Upper lobe of left lung (tissue), 6 donors: ENCODE measurements around the gene BBS1. TPM values are rescaled to one million over a fixed set of nuclear protein-coding genes. Genes with fewer than 3 reads are reported as not detected.
A peak's percentile ranks its signal among the peaks of the same experiment; 100 is the strongest.

Source experiments
- ATAC-seq, 2 donors: fragments of 200-7000 bp; cut with Tn5 transposase; one replicate each; pipeline ENCODE4 v1.9.1; 2022; ENCODE audit warnings: mild to moderate bottlenecking in 2 of 2, moderate library complexity in 2 of 2; ENCODE audit not compliant: low FRiP score in 2 of 2
- DNase-seq, 2 donors: peaks; one replicate each; pipeline ENCODE4 v3.0.0-alpha.2; 2019 to 2020
- H3K27ac ChIP-seq, 4 donors: fragments of 200-600 bp; sonication (generic); one replicate each; pipeline ENCODE4 v1.5.1; 2016 to 2019
- H3K27me3 ChIP-seq, 4 donors: fragments of 200-600 bp; sonication (generic); one replicate each; pipeline ENCODE4 v1.5.1; 2017 to 2019
- H3K36me3 ChIP-seq, 4 donors: fragments of 200-600 bp; sonication (generic); one replicate each; pipeline ENCODE4 v1.5.1; 2016 to 2019
- H3K4me1 ChIP-seq, 4 donors: fragments of 200-600 bp; sonication (generic); one replicate each; pipeline ENCODE4 v1.5.1; 2018 to 2019
- H3K4me3 ChIP-seq, 4 donors: fragments of 200-600 bp; sonication (generic); one replicate each; pipeline ENCODE4 v1.5.1; 2017 to 2019; ENCODE audit warnings: mild to moderate bottlenecking in 2 of 4, moderate library complexity in 1 of 4
- H3K9me3 ChIP-seq, 4 donors: fragments of 200-600 bp; sonication (generic); one replicate each; pipeline ENCODE4 v1.5.1; 2018 to 2019
- EP300 ChIP-seq, 4 donors: sonication (generic); formaldehyde crosslinking; IDR thresholded peaks; one replicate each; pipeline ENCODE4 v1.5.1; 2017; ENCODE audit warnings: antibody characterized with exemption in 4 of 4, control low read depth in 2 of 4
- POLR2A ChIP-seq, 4 donors: fragments of 450-650 bp; IDR thresholded peaks; one replicate each; pipeline ENCODE4 v1.5.1; 2016 to 2017; ENCODE audit warnings: antibody characterized with exemption in 4 of 4, mild to moderate bottlenecking in 2 of 4
- POLR2AphosphoS5 ChIP-seq, 2 donors: sonication (generic); formaldehyde crosslinking; IDR thresholded peaks; one replicate each; pipeline ENCODE4 v1.5.1; 2017; ENCODE audit warnings: antibody characterized with exemption in 2 of 2
- WGBS, 2 donors: methylation state at CpG; one replicate each; pipeline ENCODE4 v1.1.5; 2017 to 2018; 5-methylcytosine and 5-hydroxymethylcytosine counted together
- total RNA-seq, 6 donors: library from RNA; depleted of rRNA in 4 of 6; stranded (reverse); fragments of >200 nt in 4 of 6; gene quantifications; one replicate each; pipeline versions ENCODE4 v1.1.0 to v1.2.1, GENCODE V29; 2016 to 2021
- TF ChIP-seq, protein P1 (sequence below), 6 experiments: fragments of 450-650 bp in 4 of 6; fragments of 200-600 bp in 2 of 6; sonication (generic) in 2 of 6; IDR thresholded peaks; one replicate each; pipeline ENCODE4 v1.5.1; 2016 to 2019; ENCODE audit warnings: antibody characterized with exemption in 6 of 6
- donor health status: DM: no; HTN: no; CAD: no; lungs with moderate emphysema.
- donor health status: DM: no; HTN: yes; CAD: no; lungs with severe emphysema.

Gene BBS1
- total RNA-seq, 6 donors from 2014 or later: 26.0 to 145 (median 44.8) TPM

GRCh38 chr11:66473608-66474515 is 36.6 kb upstream of the BBS1 start:
- WGBS, 2 donors: 87 to 93% methylated on average over 8 to 11 of the region's 20 CpGs
- H3K9me3 ChIP-seq: no peaks in the 10 kb centered on the region
- H3K36me3 ChIP-seq: peaks cover 0 to 46% (median 24%) of the 10 kb centered on the region in 4 donors
- H3K4me3 ChIP-seq: no peak overlapping the region
- no peak overlapping the region for H3K27ac ChIP-seq
- DNase-seq (peak in 1 of 2 donors; percentile 70), ATAC-seq (no peak)
- peaks cover under 1 to 4% (median 1%) of the 10 kb centered on the region in 4 donors for H3K4me1 ChIP-seq
- TF ChIP-seq, protein P1, sequence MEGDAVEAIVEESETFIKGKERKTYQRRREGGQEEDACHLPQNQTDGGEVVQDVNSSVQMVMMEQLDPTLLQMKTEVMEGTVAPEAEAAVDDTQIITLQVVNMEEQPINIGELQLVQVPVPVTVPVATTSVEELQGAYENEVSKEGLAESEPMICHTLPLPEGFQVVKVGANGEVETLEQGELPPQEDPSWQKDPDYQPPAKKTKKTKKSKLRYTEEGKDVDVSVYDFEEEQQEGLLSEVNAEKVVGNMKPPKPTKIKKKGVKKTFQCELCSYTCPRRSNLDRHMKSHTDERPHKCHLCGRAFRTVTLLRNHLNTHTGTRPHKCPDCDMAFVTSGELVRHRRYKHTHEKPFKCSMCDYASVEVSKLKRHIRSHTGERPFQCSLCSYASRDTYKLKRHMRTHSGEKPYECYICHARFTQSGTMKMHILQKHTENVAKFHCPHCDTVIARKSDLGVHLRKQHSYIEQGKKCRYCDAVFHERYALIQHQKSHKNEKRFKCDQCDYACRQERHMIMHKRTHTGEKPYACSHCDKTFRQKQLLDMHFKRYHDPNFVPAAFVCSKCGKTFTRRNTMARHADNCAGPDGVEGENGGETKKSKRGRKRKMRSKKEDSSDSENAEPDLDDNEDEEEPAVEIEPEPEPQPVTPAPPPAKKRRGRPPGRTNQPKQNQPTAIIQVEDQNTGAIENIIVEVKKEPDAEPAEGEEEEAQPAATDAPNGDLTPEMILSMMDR (IDR thresholded peaks at IDR 0.05): no peak
- TF ChIP-seq POLR2AphosphoS5 (IDR thresholded peaks at IDR 0.05): no peak
- no peak for TF ChIP-seq POLR2A (IDR thresholded peaks at IDR 0.05)
- no peak for TF ChIP-seq EP300 (IDR thresholded peaks at IDR 0.05)
- no peaks in the 10 kb centered on the region for H3K27me3 ChIP-seq

- TF ChIP-seq POLR2AphosphoS5 (IDR thresholded peaks at IDR 0.05) (no peak), EP300 (IDR thresholded peaks at IDR 0.05) (no peak), POLR2A (IDR thresholded peaks at IDR 0.05) (no peak)
- TF ChIP-seq, protein P1 (IDR thresholded peaks at IDR 0.05): no peak
- H3K9me3 ChIP-seq: no peaks in the 10 kb centered on the region
- no peak for ATAC-seq
- peak in 1 of 2 donors; percentile 83 for DNase-seq
- no peak overlapping the region for H3K27ac ChIP-seq
- no peak overlapping the region for H3K4me3 ChIP-seq
- 94% methylated on average over 14 to 34 of the region's 44 CpGs for WGBS, 2 donors
- H3K36me3 ChIP-seq: peaks cover 0 to 46% (median 24%) of the 10 kb centered on the region in 4 donors
- no peaks in the 10 kb centered on the region for H3K27me3 ChIP-seq
- peaks cover 5 to 15% (median 10%) of the 10 kb centered on the region in 4 donors for H3K4me1 ChIP-seq
Measured at GRCh38 chr11:66475349-66476172, 34.9 kb upstream of the BBS1 start.

GRCh38 chr11:66476173-66476840 is 34.1 kb upstream of the BBS1 start:
- Histone ChIP-seq H3K36me3 (peaks cover 0 to 43% (median 24%) of the 10 kb centered on the region in 4 donors), H3K4me3 (no peak overlapping the region), H3K27me3 (no peaks in the 10 kb centered on the region), H3K9me3 (no peaks in the 10 kb centered on the region), H3K4me1 (peaks cover 12 to 22% (median 17%) of the 10 kb centered on the region in 4 donors), H3K27ac (no peak overlapping the region)
- 77 to 84% methylated on average over 7 to 9 of the region's 10 CpGs for WGBS, 2 donors
- ATAC-seq (no peak), DNase-seq (peak in 1 of 2 donors; percentile 51)
- TF ChIP-seq POLR2A (IDR thresholded peaks at IDR 0.05): no peak
- TF ChIP-seq POLR2AphosphoS5 (IDR thresholded peaks at IDR 0.05): no peak
- TF ChIP-seq, protein P1 (IDR thresholded peaks at IDR 0.05): no peak
- TF ChIP-seq EP300 (IDR thresholded peaks at IDR 0.05): no peak

DNA sequence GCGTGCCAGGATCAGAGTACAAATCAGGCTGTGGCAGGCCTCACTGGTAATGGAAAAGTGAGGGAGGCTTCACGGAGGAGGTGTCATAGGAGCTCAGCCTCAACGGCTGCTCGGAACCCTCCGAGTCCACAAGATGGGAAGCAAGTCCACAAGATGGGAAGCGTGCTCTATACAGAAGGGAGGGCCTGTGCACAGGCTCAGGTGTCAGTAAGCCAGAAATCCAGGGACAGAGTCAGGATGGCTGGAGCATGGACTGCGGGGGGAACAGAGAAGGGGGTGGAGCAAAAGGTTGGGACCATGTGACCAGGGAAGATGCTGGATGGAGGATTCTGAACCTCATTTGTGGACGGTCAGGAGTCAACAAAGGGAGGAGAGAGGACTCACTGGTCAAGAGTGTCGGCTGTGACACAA is 33.6 kb upstream of the BBS1 start:
- TF ChIP-seq, protein P1 (IDR thresholded peaks at IDR 0.05): no peak
- TF ChIP-seq POLR2AphosphoS5 (IDR thresholded peaks at IDR 0.05) (no peak), POLR2A (IDR thresholded peaks at IDR 0.05) (no peak), EP300 (IDR thresholded peaks at IDR 0.05) (no peak)
- ATAC-seq (no peak), DNase-seq (no peak)
- Histone ChIP-seq H3K4me3 (no peak overlapping the region), H3K27ac (no peak overlapping the region), H3K9me3 (no peaks in the 10 kb centered on the region), H3K4me1 (peaks cover 12 to 23% (median 17%) of the 10 kb centered on the region in 4 donors), H3K36me3 (peaks cover 0 to 40% (median 24%) of the 10 kb centered on the region in 4 donors), H3K27me3 (no peaks in the 10 kb centered on the region)
- WGBS, 2 donors: 77 to 78% methylated on average over 9 of the region's 9 CpGs
